NCI-H187 (cell line): ENCODE measurements around the gene ARL14EPL.
"Not testable (repeated sequence)": the region's sequence is repeated elsewhere in the genome, so short reads cannot be mapped to it uniquely, and the experiment has no call there.

ENCODE experiments used
- DNase-seq, 2 experiments: peaks; one replicate each; lab custom pipeline; 2025; lab: John Stamatoyannopoulos, UW

The ARL14EPL gene

DNA sequence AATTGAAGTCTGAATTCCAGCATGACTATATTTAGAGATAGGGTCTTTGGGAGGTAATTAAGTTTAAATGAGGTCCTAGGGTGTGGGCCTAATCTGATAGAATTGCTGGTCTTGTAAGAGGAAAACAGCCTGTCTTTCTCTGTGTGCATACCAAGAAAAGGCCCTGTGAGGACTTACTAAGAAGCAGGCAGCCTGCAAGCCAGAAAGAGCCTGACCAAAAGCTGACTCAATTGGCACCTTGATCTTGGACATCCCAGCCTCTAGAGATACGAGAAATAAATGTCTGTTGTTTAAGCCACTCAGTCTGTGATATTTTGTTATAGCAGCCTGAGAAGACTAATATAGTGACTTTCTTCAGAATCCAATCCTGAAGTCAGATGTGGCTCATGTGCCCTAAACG is 14.6 kb downstream of the ARL14EPL start:
- no peak for DNase-seq

DNA sequence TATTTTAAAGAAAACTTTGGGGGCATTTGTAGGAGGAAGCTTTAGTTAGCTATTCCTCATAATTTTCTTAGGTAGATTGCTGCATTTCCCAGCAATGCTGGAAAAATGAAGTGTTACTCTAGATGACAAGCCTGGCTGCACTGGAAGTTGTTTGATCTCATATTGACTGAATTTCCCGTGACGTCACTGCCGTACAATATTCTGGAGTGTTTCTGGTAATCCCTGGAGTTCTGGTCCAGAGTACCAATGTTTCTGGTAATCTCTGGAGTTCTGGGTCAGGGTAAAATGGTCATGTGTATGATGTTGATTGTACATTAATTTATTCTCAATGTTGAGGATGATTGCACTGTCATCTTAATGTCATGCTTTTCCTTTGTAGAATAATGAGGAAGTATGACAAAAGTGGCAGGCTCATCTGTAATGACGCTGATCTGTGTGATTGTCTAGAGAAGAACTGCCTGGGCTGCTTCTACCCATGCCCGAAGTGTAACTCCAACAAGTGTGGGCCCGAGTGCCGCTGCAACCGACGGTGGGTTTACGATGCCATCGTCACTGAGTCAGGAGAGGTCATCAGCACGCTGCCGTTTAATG is 26.2 kb downstream of the ARL14EPL start:
- no peak for DNase-seq

DNA sequence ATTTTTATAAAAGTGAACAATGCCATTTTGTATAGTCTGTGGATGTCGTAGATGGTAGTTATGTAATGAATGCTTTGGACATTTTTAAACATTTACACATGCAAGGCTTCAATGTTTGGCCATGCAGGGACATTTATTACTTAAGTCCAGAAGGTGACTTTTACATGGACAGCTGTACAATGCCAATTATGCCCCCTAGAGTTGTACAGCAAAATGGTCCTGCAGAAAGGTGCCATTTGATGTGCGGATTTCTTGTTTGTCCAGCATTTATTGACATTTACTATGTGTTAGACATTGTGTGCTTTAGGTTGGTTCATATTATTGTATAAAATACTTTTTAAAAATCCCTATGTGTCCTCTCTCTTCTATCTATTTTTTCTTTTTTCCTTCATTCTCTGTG is 30.1 kb downstream of the ARL14EPL start:
- no peak for DNase-seq

DNA sequence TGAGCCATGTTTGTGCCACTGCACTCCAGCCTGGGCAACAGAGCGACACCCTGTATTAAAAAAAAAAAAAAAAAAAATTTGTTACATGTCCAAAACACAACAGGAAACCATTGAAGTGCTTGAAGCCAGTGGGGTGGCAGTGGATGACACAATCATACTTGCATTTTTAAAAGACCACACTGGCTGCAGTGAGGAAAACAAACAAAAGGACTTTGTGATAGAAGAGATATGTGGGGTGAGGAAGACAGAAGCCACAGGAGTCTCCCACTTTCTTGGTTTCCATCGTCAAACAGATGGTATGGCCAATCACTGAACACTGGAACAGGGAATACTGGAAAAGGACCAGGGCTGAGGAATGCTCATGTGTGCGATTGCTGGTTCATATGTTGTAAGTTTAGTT is 31.7 kb downstream of the ARL14EPL start:
- DNase-seq: no peak

DNA sequence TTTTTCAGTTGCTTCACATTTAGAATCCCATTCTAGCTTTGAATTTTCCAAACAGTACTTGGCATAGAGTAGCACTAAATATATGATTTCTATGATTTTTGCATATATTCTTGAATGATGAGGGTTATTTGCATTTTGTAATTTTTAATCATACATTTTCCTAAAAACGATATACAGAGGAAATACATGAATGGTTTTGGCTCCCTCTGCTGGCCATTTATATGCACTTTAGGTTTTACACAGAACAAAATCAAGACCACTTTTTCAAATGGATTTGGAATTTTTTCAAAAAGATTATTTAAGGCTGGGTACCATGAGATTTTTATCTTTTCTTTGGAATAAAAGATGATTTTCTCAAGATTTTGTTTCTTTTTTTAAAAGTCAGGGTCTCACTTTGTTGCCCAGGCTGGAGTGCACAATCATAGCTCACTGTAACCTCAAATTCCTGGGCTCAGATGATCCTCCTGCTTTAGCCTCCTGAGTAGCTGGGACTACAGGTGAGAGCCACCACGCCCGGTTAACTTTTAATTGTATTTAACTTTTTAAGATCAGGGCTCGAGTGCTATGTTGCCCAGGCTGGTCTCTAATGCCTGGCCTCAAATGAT is 35.9 kb downstream of the ARL14EPL start:
- peak in 1 of 2 experiments; percentile 30 for DNase-seq

DNA sequence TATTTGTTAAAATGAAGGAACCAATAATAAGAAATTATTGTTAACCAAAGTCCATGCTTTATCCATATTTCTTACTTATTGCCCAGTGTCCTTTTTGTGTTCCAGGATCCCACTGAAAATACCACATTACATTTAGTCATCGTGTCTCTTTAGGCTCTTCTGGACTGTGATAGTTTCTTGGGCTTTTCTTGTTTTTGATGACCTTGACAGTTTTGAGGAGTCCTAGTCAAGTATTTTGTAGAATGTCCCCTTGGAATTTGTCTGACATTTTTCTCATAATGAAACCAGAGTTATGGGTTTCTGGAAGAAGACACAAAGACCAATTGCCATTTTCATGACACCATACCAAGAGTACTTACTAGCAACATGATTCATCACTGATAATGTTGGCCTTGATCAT is 38.9 kb downstream of the ARL14EPL start:
- DNase-seq: no peak

DNA sequence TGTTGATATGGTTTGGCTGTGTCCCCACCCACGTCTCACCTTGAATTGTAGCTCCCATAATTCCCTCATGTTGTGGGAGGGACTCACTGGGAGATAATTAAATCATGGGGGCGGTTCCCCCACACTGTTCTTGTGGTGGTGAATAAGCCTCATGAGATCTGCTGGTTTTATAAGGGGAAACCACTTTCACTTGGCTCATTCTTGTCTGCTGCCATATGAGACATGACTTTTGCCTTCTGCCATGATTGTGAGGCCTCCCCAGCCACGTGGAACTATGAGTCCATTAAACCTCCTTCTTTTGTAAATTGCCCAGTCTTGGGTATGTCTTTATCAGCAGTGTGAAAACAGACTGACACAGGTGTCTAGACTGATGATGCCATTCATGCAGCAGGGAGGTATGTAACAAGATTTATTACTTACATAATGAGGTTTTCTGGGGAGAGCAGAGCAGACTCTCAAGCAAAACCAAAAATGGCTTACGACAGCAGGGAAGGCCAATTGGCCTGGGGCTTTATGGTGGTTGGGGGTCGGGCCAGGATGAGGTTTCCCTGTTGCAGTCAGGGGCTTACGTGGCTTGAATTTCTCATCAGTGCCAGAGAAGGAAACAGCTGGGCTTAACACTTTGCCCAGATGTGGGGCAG is 43.0 kb downstream of the ARL14EPL start:
- no peak for DNase-seq

DNA sequence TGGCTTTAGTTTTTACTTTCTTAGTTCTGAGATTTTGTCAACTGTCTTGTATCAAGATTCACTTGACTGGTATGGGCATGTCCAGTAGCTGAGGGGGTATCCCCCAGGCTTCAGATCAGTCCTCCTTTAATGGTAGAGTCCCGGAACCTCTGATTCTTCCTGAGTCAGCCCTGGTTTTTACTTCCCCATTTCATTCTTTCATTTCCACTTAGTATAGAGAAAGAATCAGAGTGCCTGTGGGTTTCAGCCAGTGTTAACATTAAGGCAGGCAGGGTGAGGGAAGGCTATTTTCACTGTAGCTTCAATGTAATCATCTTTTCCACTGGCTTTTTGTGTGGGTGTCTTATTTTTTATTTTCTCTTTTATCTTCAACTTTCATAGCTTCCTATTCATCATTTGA is 44.2 kb downstream of the ARL14EPL start:
- no peak for DNase-seq

DNA sequence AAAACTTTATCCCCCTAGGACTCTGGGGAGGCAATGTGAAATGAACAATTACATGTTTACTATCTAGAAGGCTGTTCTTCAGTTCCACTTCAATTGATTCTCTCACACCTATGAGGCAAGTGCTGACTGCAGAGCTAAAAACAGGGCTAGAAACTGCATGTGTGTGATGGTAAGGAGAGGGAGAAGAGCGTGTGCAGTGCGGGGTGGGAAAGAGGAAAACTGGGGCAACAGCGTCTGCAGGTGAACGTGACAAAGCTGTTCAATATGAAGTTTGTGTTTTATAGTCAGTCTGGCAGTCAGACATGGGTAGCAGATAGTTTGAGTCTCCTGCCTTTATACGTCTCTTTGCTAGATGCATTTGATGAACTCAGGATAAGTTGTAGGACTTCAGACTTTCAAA is 45.9 kb downstream of the ARL14EPL start:
- DNase-seq: no peak

DNA sequence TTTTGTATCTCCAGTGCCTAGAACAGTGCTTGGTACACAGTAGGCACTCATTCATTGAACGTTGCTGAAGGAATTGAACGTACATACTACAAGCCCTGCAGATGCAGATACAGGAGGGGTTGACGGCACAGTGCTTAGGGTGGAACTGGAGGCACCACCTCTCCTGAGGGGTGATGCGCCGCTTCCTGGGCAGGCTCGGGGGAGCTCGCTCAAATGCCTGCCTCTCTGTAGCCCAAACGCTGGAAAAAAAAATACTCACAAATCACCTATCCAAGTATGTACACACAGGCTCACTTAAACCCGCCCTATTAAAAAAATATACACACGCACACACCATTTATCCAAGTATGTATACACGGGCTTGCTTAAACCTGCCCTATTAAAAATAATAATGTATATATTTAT is 52.0 kb downstream of the ARL14EPL start:
- peak in 1 of 2 experiments; percentile 33 for DNase-seq

DNA sequence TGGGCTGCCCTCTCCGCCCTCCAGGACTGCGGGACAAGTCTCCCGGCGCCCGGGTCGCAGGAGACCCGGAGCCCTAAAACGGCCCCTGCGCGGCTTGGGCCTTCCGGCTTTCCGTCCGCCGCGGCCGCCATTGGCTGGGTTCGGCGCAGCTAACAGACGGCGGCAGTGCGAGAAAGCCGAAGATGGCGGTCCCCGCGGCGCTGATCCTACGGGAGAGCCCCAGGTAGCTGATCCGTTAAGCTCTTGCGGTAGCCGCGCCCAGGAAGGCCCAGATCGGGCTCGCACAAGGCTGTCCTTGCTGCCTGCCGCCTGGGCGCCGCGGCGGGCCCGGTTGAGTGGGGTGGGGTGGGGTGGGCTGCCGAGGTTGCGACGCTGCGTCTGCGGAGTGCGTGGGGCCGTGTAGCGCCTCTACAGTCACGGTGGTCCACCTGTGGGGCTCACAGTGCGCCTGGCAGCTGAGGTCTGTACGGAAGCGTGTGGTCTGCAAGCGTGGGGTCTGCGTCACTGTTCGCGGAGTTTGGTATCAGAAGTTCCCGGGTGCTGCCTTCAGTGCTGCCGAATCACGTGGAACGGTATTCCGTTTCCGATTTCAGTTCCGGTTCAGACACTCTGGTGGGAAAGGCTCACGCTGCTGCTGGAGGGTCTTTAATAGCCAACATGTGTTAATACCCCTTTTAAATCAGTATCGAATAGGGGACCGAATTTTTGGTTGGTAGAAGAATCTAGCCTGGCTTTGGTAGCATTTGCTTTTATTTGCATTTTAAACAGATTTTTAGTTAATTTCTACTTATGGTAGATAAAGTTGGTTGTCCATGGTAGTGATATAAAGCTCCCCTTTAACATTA is 52.8 kb downstream of the ARL14EPL start, which contains the start of gene COMMD10:
Gene COMMD10 (plus strand): TSS at position 155 of the 845 bp plus-strand sequence.
- DNase-seq: peak; percentile 30 to 52

DNA sequence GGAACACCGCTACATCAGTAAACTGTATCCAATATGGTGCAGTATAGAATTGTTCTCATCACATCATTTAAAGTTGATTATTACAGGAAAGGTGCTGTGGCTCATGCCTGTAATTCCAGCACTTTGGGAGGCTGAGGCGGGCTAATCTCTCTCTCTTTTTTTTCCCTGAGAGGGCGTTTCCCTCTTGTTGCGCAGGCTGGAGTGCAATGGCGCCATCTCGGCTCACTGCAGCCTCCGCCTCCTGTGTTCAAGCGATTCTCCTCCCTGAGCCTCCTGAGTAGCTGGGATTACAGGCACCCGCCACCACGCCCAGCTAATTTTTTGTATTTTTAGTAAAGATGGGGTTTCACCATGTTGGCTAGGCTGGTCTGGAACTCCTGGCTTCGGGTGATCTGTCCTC is 54.0 kb downstream of the ARL14EPL start:
- DNase-seq: not testable (repeated sequence)

DNA sequence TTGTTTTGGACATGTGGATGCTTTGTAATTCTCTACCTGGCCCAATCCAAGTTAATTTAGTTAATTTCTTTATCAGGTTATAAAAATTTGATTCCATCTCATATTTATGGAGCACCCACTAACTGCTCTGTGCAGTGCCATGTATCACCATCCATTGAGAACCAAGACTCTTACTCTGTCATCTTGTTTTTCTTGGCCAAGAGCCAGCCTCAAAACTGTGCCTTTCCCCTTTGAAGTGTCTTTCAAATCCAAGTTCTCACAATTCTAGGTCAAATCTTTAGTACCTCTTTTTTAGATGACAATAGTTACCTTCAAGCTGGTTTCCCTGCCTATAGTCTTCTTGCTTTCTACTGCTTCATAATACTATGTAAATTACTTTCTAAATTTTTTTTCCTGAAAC is 55.8 kb downstream of the ARL14EPL start:
- DNase-seq: no peak

DNA sequence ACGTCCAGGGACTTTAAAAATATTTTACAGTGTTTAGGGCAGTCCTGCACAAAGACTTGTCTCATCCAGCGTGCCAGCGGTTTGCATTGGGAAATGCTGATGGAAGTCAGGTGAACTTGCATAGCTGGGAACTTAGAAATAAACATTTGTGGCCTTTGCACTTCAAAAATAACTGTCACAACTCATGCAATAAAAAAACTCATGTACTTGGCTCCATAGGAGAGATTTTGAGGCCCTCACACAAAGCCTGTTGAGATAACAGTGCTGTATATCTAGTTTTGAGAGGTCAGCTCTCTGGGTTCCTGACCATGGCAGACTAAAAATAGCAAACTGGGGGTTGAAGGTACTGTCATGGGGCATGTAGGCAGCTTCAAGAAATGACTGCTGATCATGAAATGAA is 58.0 kb downstream of the ARL14EPL start:
- no peak for DNase-seq

DNA sequence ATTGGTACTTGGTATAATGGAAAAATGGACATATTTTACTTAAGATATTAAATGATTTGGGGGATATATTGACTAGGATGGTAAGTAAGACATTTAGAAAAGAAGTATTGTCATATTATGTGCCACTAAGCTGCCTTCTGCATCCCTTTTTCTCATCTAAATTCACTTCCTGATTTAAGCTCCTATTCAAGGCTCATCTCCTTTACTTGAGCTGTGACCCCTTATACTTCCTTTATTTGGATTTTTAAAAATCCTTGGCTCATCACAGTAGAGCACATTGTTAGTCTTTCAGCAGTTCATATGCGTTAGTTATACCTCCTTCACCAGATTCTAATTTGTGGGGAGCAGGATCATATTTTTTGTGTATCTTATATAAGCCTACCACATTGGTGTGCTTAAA is 59.1 kb downstream of the ARL14EPL start:
- no peak for DNase-seq

DNA sequence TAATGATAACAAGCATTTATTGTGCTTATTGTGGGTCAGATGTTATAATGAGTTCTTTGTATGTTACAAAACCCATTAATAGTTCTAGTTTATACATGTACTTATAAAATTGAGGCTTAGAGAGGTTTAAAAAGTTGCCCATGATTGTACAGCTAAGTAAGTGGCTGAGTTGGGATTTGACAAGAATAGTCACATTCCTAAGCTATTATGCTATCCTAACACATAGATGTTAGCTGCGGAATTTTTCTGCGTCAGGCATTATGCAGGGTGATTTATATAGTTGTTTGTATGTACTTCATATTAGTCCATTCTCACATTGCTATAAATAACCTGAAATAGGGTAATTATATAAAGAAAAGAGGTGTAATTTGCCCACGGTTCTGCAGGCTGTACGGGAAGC is 65.0 kb downstream of the ARL14EPL start:
- no peak for DNase-seq

DNA sequence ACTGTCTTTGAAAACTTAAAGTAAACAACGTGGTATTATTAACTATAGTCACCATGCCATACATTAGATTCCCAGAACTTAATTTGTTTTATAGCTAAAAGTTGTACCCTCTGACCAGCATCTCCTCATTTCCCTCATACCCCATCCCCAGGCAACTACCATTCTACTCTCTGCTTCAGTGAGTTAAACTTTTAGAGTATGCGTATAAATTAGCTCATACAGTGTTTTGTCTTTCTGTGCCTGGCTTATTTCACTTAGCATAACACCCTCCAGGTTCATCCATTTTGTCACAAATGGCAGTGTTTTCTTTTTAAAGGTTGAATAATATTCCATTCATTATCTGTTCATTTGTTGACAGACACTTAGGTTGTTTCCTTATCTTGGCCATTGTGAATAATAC is 66.7 kb downstream of the ARL14EPL start:
- DNase-seq: no peak

DNA sequence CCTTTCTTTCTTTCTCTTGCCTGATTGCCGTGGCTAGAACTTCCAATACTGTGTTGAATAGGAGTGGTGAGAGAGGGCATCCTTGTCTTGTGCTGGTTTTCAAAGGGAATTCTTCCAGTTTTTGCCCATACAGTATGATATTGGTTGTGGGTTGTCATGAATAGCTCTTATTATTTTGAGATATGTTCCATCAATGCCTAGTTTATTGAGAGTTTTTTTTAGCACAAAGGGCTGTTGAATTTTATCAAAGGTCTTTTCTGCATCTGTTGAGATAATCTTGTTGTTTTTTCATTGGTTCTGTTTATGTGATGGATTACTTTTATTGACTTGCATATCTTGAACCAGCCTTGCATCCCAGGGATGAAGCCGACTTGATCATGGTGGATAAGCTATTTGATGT is 72.7 kb downstream of the ARL14EPL start:
- DNase-seq: not testable (repeated sequence)
